Measurements from ENCODE around the gene AP2A1.
"Not testable (repeated sequence)": the region's sequence is repeated elsewhere in the genome, so short reads cannot be mapped to it uniquely, and the experiment has no call there.

The AP2A1 gene

GRCh38 chr19:49814010-49814409 lies 47.2 kb downstream of the AP2A1 start:
- no peak for DNase-seq

DNA sequence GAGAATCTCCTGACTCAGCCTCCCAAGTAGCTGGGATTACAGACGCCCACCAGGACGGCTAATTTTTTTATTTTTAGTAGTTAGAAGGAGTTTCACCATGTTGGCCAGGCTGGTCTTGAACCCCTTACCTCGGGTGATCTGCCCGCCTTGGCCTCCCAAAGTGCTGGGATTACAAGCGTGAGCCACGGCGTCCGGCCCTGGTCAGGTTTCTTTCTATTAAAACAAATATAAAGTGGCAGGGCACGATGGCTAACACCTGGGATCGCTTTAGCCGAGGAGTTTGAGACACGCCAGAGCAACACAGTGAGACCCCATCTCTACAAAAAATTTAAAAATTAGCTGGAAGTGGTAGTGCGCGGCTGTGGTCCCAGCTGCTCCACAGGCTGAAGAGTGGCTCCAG lies 49.8 kb downstream of the AP2A1 start:
- DNase-seq = no peak

DNA sequence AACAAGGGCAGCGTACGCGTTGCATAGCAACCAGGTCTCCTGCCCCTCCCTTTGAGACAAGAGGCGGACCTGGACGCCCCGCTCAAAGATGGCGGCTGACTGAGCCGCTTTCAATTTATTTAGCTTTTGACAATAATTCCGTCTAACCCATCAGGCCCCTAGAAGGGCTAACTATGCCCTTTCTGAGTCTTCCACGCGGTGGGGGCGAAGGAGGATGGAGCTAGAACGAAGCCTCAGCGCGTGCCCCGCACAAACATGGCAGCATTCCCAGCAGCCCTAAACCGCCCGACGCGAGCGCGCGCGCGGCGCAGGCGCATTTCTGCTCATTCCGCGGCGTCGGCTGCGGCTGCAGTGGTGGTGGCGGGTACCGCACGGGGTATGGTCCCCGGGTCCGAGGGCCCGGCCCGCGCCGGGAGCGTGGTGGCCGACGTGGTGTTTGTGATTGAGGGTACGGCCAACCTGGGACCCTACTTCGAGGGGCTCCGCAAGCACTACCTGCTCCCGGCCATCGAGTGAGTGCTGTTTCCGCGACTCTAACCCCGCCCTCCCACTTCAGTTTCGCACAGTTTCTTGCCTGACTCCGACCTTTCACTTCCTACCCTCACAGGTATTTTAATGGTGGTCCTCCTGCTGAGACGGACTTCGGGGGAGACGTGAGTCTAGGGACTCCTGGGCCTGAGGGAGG lies 51.3 kb downstream of the AP2A1 start, which contains the start of gene MED25:
MED25 (plus strand) TSS at position 326 of the 685 bp plus-strand sequence; CDS start at position 379, 53 bp downstream.
- DNase-seq = peak; percentile 93

GRCh38 chr19:49818649-49819370 lies 52.0 kb downstream of the AP2A1 start:
- no peak for DNase-seq

DNA sequence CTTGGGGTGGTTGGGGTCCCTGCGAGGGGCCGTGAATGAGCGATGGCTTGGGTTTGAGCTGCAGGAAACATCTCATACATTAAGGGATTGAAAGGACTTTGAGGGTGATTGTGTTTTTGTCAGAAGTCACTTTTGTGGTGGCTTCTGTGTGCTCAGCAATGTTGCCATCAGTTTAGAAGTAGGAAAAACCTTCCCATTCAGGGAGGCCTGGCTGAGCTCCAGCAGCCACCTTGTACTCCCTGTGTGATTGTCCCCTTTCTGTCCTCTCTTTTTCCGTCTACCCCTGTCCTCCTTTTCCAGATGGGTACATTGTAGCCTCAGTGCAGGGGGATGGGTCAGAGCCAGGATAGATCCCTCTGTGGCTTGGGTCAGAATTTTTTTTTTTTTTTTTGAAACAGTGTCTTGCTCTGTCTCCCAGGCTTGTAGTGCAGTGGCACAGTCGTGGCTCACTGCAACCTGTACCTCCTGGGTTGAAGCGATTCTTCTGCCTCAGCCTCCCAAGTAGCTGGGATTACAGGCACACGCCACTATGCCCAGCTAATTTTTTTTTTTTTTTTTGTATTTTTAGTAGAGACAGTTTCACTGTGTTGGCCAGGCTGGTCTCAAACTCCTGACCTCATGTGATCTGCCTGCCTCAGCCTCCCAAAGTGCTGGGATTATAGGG lies 52.8 kb downstream of the AP2A1 start:
- not testable (repeated sequence) for DNase-seq

GRCh38 chr19:49820125-49820524 lies 53.3 kb downstream of the AP2A1 start:
- DNase-seq = no peak

DNA sequence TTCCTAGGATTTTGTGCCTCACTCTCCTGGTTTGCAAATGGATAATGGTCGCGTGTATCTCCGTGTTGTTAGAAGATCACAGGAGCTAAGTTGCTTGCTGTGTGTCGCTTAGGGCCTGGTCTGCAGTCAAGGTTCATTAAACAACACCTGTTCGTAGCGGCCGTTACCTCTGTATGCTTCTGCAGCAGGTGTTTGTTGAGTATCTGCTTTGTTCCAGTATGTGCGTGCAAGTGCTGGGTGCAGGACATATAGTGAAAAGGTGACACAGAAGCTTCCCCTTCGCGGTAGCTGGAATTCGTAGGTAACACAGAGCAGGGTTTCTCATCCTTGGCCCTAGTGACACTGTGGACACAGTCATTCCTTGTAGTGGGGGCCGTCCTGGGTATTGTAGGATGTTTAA lies 56.7 kb downstream of the AP2A1 start:
- no peak for DNase-seq

DNA sequence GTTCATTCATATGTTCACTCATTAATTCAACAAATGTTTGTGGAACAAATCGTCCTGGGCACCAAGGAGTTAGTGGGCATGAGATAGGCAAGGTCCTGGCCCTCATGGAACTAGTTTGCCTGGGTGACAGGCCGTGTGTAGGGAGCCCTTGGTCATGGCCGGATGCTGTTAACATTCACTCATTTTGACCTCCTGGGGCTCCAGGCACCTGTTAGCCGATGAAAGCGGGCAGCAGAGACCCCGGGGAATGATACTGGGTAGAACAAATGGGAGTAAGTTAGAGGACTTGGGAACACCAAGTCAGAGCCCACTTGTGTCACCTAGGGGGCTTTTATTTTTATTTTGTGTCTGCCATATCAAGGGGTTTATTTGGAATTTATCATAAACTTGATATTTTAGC lies 57.9 kb downstream of the AP2A1 start:
- no peak for DNase-seq

DNA sequence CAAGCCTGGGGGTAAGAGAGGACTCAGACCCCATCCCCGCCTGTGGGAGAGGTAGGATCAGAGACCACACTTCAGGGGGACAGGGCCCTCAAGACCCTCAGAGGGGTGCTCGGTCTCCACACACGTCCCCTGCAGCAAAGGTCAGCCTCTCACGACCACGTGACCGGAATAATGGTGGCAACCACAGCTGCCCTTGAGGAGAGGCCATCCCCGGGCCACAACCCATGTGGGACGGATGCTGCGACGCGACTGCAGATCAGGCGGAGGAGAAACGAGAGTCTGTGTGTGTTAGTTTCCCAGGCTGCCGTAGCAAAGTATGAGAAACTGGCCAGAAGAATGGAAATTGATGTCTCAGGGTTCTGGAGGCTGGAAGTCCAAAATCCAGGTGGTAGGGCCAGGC lies 60.2 kb downstream of the AP2A1 start:
- DNase-seq = no peak

- DNase-seq = no peak
Observed at GRCh38 chr19:49829200-49829599, 62.4 kb downstream of the AP2A1 start.

DNA sequence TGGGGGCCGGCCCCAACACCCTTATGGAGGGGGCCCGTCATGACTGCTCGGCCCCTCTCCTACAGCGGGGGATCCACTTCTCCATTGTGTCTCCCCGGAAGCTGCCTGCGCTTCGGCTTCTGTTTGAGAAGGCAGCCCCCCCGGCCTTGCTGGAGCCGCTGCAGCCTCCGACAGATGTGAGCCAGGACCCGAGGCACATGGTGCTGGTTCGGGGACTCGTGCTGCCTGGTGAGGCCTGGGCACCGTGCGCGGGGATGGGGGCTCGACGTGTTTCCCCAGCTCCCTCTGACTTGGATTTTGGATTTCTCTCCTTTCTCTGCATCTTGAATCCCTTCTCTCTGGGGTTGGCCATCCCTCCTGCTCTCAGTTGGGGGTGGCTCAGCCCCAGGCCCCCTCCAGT lies 62.9 kb downstream of the AP2A1 start:
- no peak for DNase-seq

DNA sequence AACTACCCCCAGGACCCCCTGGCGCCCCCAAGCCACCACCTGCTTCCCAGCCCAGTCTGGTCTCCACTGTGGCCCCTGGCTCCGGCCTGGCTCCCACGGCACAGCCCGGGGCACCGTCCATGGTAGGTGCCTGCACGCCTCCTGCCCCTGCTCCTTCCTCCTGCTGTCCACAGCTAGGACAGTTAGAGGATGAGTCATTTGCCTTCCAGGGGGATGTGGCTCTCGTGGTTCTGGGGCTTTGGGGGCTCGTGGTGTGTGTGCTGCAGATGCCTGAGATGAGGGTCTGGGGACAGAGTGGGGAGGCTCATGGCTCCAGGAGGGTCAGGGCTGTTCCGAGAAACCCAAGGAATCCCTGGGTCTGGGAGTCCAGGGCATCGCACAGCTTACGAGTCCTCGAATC lies 64.0 kb downstream of the AP2A1 start:
- no peak for DNase-seq

DNA sequence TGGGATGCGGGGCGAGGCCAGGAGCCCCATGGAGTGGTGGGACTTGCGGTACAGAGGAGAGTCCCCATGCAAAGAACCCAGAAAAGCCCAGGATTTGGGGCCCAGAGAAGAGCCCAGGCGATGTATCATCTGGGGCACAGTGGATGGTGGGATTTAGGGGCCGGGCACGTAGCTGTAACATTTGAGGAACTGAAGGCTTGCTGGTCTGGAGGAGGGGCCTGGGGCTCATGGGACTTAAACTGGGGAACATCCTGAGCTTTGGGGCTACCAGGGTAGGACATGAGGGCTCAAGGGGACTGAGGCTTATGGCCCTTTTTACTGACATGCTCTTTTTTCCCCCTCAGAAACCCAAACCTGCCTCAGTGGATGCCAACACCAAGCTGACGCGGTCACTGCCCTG lies 64.8 kb downstream of the AP2A1 start:
- DNase-seq = no peak

GRCh38 chr19:49832556-49832955 lies 65.8 kb downstream of the AP2A1 start:
- DNase-seq = no peak

GRCh38 chr19:49833599-49833998 lies 66.8 kb downstream of the AP2A1 start:
- DNase-seq = no peak

GRCh38 chr19:49835562-49835961 lies 68.8 kb downstream of the AP2A1 start:
- DNase-seq = no peak

- DNase-seq = no peak
Observed at GRCh38 chr19:49836176-49837008, 69.6 kb downstream of the AP2A1 start.

GRCh38 chr19:49837009-49837310 lies 70.2 kb downstream of the AP2A1 start:
- DNase-seq = no peak

GRCh38 chr19:49837425-49837824 lies 70.6 kb downstream of the AP2A1 start:
- DNase-seq = no peak

GRCh38 chr19:49838885-49839588 lies 72.2 kb downstream of the AP2A1 start:
- no peak for DNase-seq

DNA sequence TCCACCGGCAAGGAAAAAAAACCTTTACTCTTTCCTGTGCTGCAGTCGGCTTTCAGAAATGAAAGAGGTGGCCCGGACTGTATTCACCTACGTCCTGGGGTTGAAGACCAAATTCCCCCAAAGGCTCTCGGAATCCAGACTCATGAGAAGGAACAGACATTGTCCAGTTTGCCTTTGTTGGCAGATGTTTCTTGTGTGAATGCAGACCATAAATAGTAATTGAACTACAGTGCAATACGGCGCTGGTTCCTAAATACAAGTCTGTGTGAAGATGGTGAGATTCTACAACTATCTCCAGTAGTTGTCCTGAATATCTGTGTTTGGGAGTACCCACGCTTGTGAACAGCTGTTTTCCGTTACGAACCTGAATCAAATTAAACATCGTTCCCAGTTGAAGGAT lies 72.9 kb downstream of the AP2A1 start:
- no peak for DNase-seq

GRCh38 chr19:49840321-49840720 lies 73.5 kb downstream of the AP2A1 start:
- no peak for DNase-seq

Data from femur (tissue), 1 donor.